Thyroid gland (tissue), 4 donors: ENCODE results near the gene POU3F3.

Experiments
- POLR2A ChIP-seq, 2 donors: fragments of 450-650 bp; IDR thresholded peaks; one replicate each; pipeline ENCODE4 v1.6.1; 2017; ENCODE audit warnings: antibody characterized with exemption in 2 of 2, mild to moderate bottlenecking in 2 of 2, moderate library complexity in 1 of 2
- TF ChIP-seq, protein P1 (sequence below), 6 experiments: fragments of 200-600 bp in 3 of 6; fragments of 450-650 bp in 3 of 6; sonication (generic) in 3 of 6; IDR thresholded peaks; one replicate each; pipeline ENCODE4 v1.5.1; 2016 to 2019; ENCODE audit warnings: antibody characterized with exemption in 6 of 6, mild to moderate bottlenecking in 2 of 6, inconsistent platforms in 1 of 6, moderate library complexity in 1 of 6

DNA sequence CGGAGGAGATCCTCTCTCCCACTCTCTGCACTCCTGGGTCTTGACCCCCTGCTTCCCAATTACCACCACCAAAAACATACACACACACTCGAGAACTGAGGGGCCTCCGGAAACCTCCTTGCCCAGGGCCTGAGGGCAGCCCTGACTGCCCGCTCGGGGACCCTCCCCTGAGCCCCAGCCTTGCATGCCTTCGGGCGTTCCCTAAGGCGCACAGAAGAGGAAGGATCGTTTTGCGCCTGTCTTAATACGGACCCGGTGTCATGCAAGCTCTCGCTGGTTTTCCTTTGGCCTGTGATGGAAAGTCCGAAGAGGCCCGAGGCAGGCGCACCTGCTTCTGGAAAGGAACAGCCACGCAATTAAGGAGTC, 19.8 kb downstream of the POU3F3 start:
- TF ChIP-seq, protein P1, sequence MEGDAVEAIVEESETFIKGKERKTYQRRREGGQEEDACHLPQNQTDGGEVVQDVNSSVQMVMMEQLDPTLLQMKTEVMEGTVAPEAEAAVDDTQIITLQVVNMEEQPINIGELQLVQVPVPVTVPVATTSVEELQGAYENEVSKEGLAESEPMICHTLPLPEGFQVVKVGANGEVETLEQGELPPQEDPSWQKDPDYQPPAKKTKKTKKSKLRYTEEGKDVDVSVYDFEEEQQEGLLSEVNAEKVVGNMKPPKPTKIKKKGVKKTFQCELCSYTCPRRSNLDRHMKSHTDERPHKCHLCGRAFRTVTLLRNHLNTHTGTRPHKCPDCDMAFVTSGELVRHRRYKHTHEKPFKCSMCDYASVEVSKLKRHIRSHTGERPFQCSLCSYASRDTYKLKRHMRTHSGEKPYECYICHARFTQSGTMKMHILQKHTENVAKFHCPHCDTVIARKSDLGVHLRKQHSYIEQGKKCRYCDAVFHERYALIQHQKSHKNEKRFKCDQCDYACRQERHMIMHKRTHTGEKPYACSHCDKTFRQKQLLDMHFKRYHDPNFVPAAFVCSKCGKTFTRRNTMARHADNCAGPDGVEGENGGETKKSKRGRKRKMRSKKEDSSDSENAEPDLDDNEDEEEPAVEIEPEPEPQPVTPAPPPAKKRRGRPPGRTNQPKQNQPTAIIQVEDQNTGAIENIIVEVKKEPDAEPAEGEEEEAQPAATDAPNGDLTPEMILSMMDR (IDR thresholded peaks at IDR 0.05): no peak
- TF ChIP-seq POLR2A (IDR thresholded peaks at IDR 0.05): no peak
